PC-3 (cell line): ENCODE measurements around the gene OSBPL9. TPM values are rescaled to one million over a fixed set of nuclear protein-coding genes. Genes with fewer than 3 reads are reported as not detected.

Experiments used
- ATAC-seq: fragments of 200-7000 bp; cut with Tn5 transposase; 2 replicates; pipeline ENCODE4 v1.9.1; 2020; ENCODE audit warnings: mild to moderate bottlenecking, moderate library complexity
- BruUV-seq: library from RNA; stranded (reverse); fragments of 400-500 nt; replicated peaks from 2 replicates; lab custom pipeline; 2021; lab: Mats Ljungman, UMichigan
- CTCF ChIA-PET: fragments of 300-600 bp; sonication (Branson Sonifier 250); formaldehyde crosslinking; loops from one replicate; lab custom pipeline; 2022; ENCODE audit warnings: antibody characterized with exemption; lab: Charles Lee
- POLR2A ChIA-PET: fragments of 300-600 bp; sonication (Branson Sonifier 250); formaldehyde crosslinking; loops from one replicate; lab custom pipeline; 2022; ENCODE audit warnings: antibody characterized with exemption; ENCODE audit not compliant: unreplicated experiment; lab: Charles Lee
- DNase-seq: peaks from one replicate; pipeline ENCODE4 v3.0.0-alpha.2; 2015
- H2AFZ ChIP-seq: fragments of 300-600 bp; sonication (generic); 2 replicates; pipeline ENCODE4 v1.6.0; 2016; ENCODE audit warnings: antibody characterized with exemption, low read length
- H3F3A ChIP-seq: fragments of 300-600 bp; sonication (generic); one replicate; pipeline ENCODE4 v1.6.0; 2017; ENCODE audit warnings: antibody characterized with exemption, low read length, control low read depth, mild to moderate bottlenecking; ENCODE audit not compliant: unreplicated experiment
- H3K27ac ChIP-seq: fragments of 300-600 bp; sonication (generic); 2 replicates; pipeline ENCODE4 v1.5.1; 2016; ENCODE audit warnings: mild to moderate bottlenecking, low read length
- H3K27me3 ChIP-seq: fragments of 300-600 bp; sonication (generic); 2 replicates; pipeline ENCODE4 v1.6.1; 2016; ENCODE audit warnings: low read length, mixed read lengths
- H3K36me3 ChIP-seq: fragments of 300-600 bp; sonication (generic); 2 replicates; pipeline ENCODE4 v1.6.1; 2016; ENCODE audit warnings: low read depth, mixed run types, low read length, mixed read lengths
- H3K4me1 ChIP-seq: fragments of 300-600 bp; sonication (generic); 2 replicates; pipeline ENCODE4 v1.5.1; 2016; ENCODE audit warnings: low read length; ENCODE audit not compliant: insufficient read depth
- H3K4me2 ChIP-seq: fragments of 300-600 bp; sonication (generic); 2 replicates; pipeline ENCODE4 v1.6.0; 2016; ENCODE audit warnings: low read length
- H3K4me3 ChIP-seq: fragments of 300-600 bp; sonication (generic); 2 replicates; pipeline ENCODE4 v1.5.1; 2016; ENCODE audit warnings: mild to moderate bottlenecking, low read length, mixed read lengths
- H3K79me2 ChIP-seq: fragments of 300-600 bp; sonication (generic); 2 replicates; pipeline ENCODE4 v1.6.1; 2017; ENCODE audit warnings: low read length, mixed read lengths
- H3K9ac ChIP-seq: fragments of 300-600 bp; sonication (generic); 2 replicates; pipeline ENCODE4 v1.6.0; 2016; ENCODE audit warnings: mild to moderate bottlenecking, low read length
- H3K9me2 ChIP-seq: fragments of 300-600 bp; sonication (generic); replicated peaks from 2 replicates; pipeline ENCODE4 v1.6.1; 2016; ENCODE audit warnings: mixed run types, low read length, mixed read lengths
- H3K9me3 ChIP-seq: fragments of 300-600 bp; sonication (generic); 2 replicates; pipeline ENCODE4 v1.6.1; 2016; ENCODE audit warnings: low read length, mixed read lengths
- H4K20me1 ChIP-seq: fragments of 300-600 bp; sonication (generic); 2 replicates; pipeline ENCODE4 v1.6.1; 2016; ENCODE audit warnings: low read length, mixed read lengths
- EZH2 ChIP-seq: fragments of 300-600 bp; sonication (generic); IDR thresholded peaks from one replicate; pipeline ENCODE4 v1.6.1; 2017; ENCODE audit warnings: antibody characterized with exemption, mild to moderate bottlenecking, low read length; ENCODE audit not compliant: unreplicated experiment
- EZH2phosphoT487 ChIP-seq: fragments of 300-600 bp; sonication (generic); IDR thresholded peaks from 2 replicates; pipeline ENCODE4 v1.6.1; 2018; ENCODE audit warnings: mild to moderate bottlenecking, antibody characterized with exemption, low read length, borderline replicate concordance
- intact Hi-C: fragments of 100-400 bp; cut with micrococcal nuclease; formaldehyde crosslinking; loops from 2 replicates; pipeline ENCODE4 v1.9.0; 2023
- total RNA-seq: library from RNA; depleted of rRNA; stranded (reverse); fragments of >200 nt; gene quantifications from 2 replicates; pipeline ENCODE4 v1.2.3, GENCODE V29; 2014
- TF ChIP-seq, protein P1 (sequence below): fragments of 300-600 bp; sonication (generic); conservative IDR thresholded peaks from 2 replicates; pipeline ENCODE4 v1.5.1; 2017; ENCODE audit warnings: antibody characterized with exemption, low read depth, mild to moderate bottlenecking, low read length

The OSBPL9 gene
- total RNA-seq, 1 experiment from 2014 or later, result 74.7 TPM

GRCh38 chr1:51667561-51667960, 50.7 kb downstream of the OSBPL9 start:
- no peaks in the 10 kb centered on the region for H4K20me1 ChIP-seq
- no peak for ATAC-seq
- intact Hi-C loops, result no loop called here
- no peaks in the 10 kb centered on the region for H3K36me3 ChIP-seq
- H3K9ac ChIP-seq, result no peak overlapping the region
- H3K4me3 ChIP-seq, result no peak overlapping the region
- TF ChIP-seq EZH2 (no peak), EZH2phosphoT487 (no peak)
- TF ChIP-seq, protein P1, sequence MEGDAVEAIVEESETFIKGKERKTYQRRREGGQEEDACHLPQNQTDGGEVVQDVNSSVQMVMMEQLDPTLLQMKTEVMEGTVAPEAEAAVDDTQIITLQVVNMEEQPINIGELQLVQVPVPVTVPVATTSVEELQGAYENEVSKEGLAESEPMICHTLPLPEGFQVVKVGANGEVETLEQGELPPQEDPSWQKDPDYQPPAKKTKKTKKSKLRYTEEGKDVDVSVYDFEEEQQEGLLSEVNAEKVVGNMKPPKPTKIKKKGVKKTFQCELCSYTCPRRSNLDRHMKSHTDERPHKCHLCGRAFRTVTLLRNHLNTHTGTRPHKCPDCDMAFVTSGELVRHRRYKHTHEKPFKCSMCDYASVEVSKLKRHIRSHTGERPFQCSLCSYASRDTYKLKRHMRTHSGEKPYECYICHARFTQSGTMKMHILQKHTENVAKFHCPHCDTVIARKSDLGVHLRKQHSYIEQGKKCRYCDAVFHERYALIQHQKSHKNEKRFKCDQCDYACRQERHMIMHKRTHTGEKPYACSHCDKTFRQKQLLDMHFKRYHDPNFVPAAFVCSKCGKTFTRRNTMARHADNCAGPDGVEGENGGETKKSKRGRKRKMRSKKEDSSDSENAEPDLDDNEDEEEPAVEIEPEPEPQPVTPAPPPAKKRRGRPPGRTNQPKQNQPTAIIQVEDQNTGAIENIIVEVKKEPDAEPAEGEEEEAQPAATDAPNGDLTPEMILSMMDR, result no peak
- no peaks in the 10 kb centered on the region; the same call in 1 of the 2 replicates for H3K79me2 ChIP-seq
- H2AFZ ChIP-seq, result no peak overlapping the region
- H3K4me1 ChIP-seq, result peaks cover 6% of the 10 kb centered on the region; the same call in 1 of the 2 replicates
- no peaks in the 10 kb centered on the region for H3K27me3 ChIP-seq
- H3K4me2 ChIP-seq, result no peak overlapping the region
- H3K9me3 ChIP-seq, result no peaks in the 10 kb centered on the region
- CTCF ChIA-PET, result no interaction called here
- POLR2A ChIA-PET, result no interaction called here
- no TSS peak for BruUV-seq
- no peak overlapping the region for H3K27ac ChIP-seq
- DNase-seq, result no peak
- H3F3A ChIP-seq, result no peaks in the 10 kb centered on the region
- no peaks in the 10 kb centered on the region for H3K9me2 ChIP-seq

DNA sequence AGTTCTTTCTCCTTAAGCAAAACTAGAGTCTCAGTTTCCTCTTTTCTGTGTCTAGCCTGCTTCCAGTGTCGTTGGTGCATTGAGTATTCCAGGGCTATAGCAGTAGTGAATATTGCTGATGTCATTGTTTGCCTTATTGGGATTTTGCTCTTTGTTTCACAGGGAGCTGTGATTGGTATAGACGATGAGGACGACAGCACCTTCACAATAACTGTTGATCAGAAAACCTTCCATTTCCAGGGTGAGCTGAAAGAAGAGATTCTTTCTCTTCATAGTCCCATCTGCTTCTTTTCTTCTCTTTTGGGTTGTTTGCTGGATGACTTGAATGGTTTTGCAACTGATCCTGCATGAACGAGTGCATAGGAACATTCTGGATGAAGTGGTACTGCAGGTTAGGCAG, 52.4 kb downstream of the OSBPL9 start:
- no TSS peak for BruUV-seq
- Histone ChIP-seq H3K27me3 (no peaks in the 10 kb centered on the region), H3K36me3 (no peaks in the 10 kb centered on the region), H3F3A (no peaks in the 10 kb centered on the region), H3K9ac (no peak overlapping the region), H3K9me3 (no peaks in the 10 kb centered on the region), H3K27ac (no peak overlapping the region), H3K9me2 (no peaks in the 10 kb centered on the region), H4K20me1 (no peaks in the 10 kb centered on the region), H3K4me3 (no peak overlapping the region), H3K4me1 (peaks cover 6% of the 10 kb centered on the region; the same call in 1 of the 2 replicates), H3K4me2 (no peak overlapping the region), H2AFZ (no peak overlapping the region), H3K79me2 (0 out of 2 replicates have a peak, but pooled peaks cover 4% of the 10 kb centered on the region)
- TF ChIP-seq EZH2phosphoT487, result no peak
- TF ChIP-seq, protein P1, result no peak
- no peak for TF ChIP-seq EZH2
- POLR2A ChIA-PET, result no interaction called here
- CTCF ChIA-PET, result interaction anchor here (0.8 kb wide), 1 partner anchor 589 kb away, joined by 9 read pairs; no protein-coding TSS in a partner anchor
- intact Hi-C loops, result no loop called here
- DNase-seq (no peak), ATAC-seq (no peak)

DNA sequence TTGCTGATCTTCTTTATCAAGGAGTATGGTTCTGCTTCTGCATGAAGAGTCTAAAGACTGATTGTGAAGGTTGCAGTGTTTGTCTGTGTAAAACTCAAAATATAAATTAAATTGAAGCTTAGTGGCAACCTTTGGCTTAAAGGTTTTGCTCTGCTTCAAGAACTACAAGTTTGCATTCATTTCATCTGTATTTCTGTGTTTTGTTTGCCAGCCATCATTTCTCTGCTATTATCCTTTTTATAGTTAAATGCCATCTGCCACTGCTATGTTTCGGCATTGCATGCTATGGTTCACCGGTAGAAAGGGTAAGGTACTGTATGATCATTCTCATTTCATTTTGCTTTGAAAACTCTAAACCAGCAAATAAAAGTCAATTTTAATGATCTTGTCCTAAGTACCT, 52.9 kb downstream of the OSBPL9 start:
- ATAC-seq (no peak), DNase-seq (no peak)
- Histone ChIP-seq H3F3A (no peaks in the 10 kb centered on the region), H3K79me2 (0 out of 2 replicates have a peak, but pooled peaks cover 4% of the 10 kb centered on the region), H2AFZ (no peak overlapping the region), H3K4me2 (no peak overlapping the region), H3K9me2 (no peaks in the 10 kb centered on the region), H3K27ac (no peak overlapping the region), H3K4me3 (no peak overlapping the region), H3K9me3 (no peaks in the 10 kb centered on the region), H3K9ac (no peak overlapping the region), H3K4me1 (peaks cover 6% of the 10 kb centered on the region; the same call in 1 of the 2 replicates), H3K27me3 (no peaks in the 10 kb centered on the region), H3K36me3 (no peaks in the 10 kb centered on the region), H4K20me1 (no peaks in the 10 kb centered on the region)
- CTCF ChIA-PET, result no interaction called here
- POLR2A ChIA-PET, result no interaction called here
- TF ChIP-seq, protein P1, result no peak
- TF ChIP-seq EZH2phosphoT487 (no peak), EZH2 (no peak)
- no TSS peak for BruUV-seq
- intact Hi-C loops, result no loop called here
